HEK293 (cell line): Measurements from ENCODE around the gene C1QTNF2.

ENCODE experiments used
- CTCF ChIA-PET: fragments of 350-600 bp; formaldehyde crosslinking; extraction: SDS; loops from one replicate; lab custom pipeline; 2021; ENCODE audit warnings: antibody characterized with exemption; lab: Yijun Ruan, JAX
- POLR2A ChIA-PET: fragments of 300-600 bp; formaldehyde crosslinking; extraction: SDS; loops from one replicate; lab custom pipeline; 2020; ENCODE audit warnings: antibody characterized with exemption, inconsistent platforms; lab: Yijun Ruan, JAX
- H3K27ac ChIP-seq: fragments of 200-500 bp; sonication (Bioruptor generic); 2 replicates; pipeline ENCODE4 v1.5.1; 2014; ENCODE audit warnings: low read depth, low read length, control low read depth, inconsistent platforms; ENCODE audit errors: extremely low read depth
- H3K36me3 ChIP-seq, 2 experiments: fragments of 200-500 bp in 1 of 2; sonication (Bioruptor generic) in 1 of 2; 1 replicate in 1 of 2; 2 replicates in 1 of 2; pipeline ENCODE4 v1.5.1; 2014 to 2017; ENCODE audit warnings: inconsistent platforms in 2 of 2, low read length in 2 of 2; ENCODE audit not compliant: control insufficient read depth in 2 of 2, insufficient read depth in 1 of 2
- H3K4me1 ChIP-seq: fragments of 200-500 bp; sonication (Bioruptor generic); 2 replicates; pipeline ENCODE4 v1.5.1; 2014; ENCODE audit warnings: mild to moderate bottlenecking, low read length, inconsistent platforms; ENCODE audit not compliant: control insufficient read depth, insufficient read depth
- H3K4me3 ChIP-seq: 2 replicates; pipeline ENCODE4 v1.5.1; 2011; ENCODE audit warnings: low read depth, mild to moderate bottlenecking, control low read depth, low read length, moderate library complexity
- H3K9me3 ChIP-seq: fragments of 200-500 bp; sonication (Bioruptor generic); 2 replicates; pipeline ENCODE4 v1.5.1; 2014; ENCODE audit warnings: low read depth, low read length, inconsistent platforms; ENCODE audit not compliant: control insufficient read depth, insufficient read depth
- ATF2 ChIP-seq: fragments of 450-650 bp; formaldehyde crosslinking; IDR thresholded peaks from 2 replicates; pipeline ENCODE4 v1.5.1; 2016; ENCODE audit warnings: missing biosample characterization, missing genetic modification characterization, low read depth
- GFI1B ChIP-seq: fragments of 450-650 bp; formaldehyde crosslinking; IDR thresholded peaks from 2 replicates; pipeline ENCODE4 v1.5.1; 2016; ENCODE audit warnings: missing biosample characterization, missing genetic modification characterization
- HOXD13 ChIP-seq: sonication (generic); formaldehyde crosslinking; IDR thresholded peaks from 2 replicates; pipeline ENCODE4 v1.8.0; 2022; ENCODE audit warnings: missing genetic modification reagents, borderline replicate concordance
- KLF7 ChIP-seq: fragments of 450-650 bp; formaldehyde crosslinking; IDR thresholded peaks from 2 replicates; pipeline ENCODE4 v1.5.1; 2016; ENCODE audit warnings: missing biosample characterization, missing genetic modification characterization, borderline replicate concordance
- REPIN1 ChIP-seq: fragments of 450-650 bp; formaldehyde crosslinking; IDR thresholded peaks from 2 replicates; pipeline ENCODE4 v1.5.1; 2017; ENCODE audit warnings: missing biosample characterization, missing genetic modification characterization, low read depth
- REST ChIP-seq: fragments of 450-650 bp; formaldehyde crosslinking; IDR thresholded peaks from 2 replicates; pipeline ENCODE4 v1.5.1; 2016; ENCODE audit warnings: missing biosample characterization, missing genetic modification characterization
- SALL2 ChIP-seq: fragments of 450-650 bp; formaldehyde crosslinking; IDR thresholded peaks from 2 replicates; pipeline ENCODE4 v1.5.0; 2017; ENCODE audit warnings: missing biosample characterization, mild to moderate bottlenecking, missing genetic modification characterization, borderline replicate concordance
- SP3 ChIP-seq: fragments of 450-650 bp; formaldehyde crosslinking; IDR thresholded peaks from 2 replicates; pipeline ENCODE4 v1.5.1; 2016; ENCODE audit warnings: missing biosample characterization, missing genetic modification characterization
- WT1 ChIP-seq: fragments of 450-650 bp; formaldehyde crosslinking; IDR thresholded peaks from 2 replicates; pipeline ENCODE4 v1.5.1; 2016; ENCODE audit warnings: missing biosample characterization, missing genetic modification characterization
- YY2 ChIP-seq: fragments of 450-650 bp; formaldehyde crosslinking; IDR thresholded peaks from 2 replicates; pipeline ENCODE4 v1.5.1; 2016; ENCODE audit warnings: missing biosample characterization, missing genetic modification characterization
- ZBTB26 ChIP-seq: fragments of 450-650 bp; formaldehyde crosslinking; optimal IDR thresholded peaks from 2 replicates; pipeline ENCODE3; 2016; ENCODE audit warnings: missing biosample characterization, mild to moderate bottlenecking, missing genetic modification characterization
- ZBTB48 ChIP-seq: fragments of 450-650 bp; formaldehyde crosslinking; IDR thresholded peaks from 2 replicates; pipeline ENCODE4 v1.5.1; 2016; ENCODE audit warnings: missing biosample characterization, missing genetic modification characterization
- ZBTB6 ChIP-seq: fragments of 450-650 bp; formaldehyde crosslinking; IDR thresholded peaks from 2 replicates; pipeline ENCODE4 v1.5.1; 2017; ENCODE audit warnings: missing biosample characterization, missing genetic modification characterization
- ZNF148 ChIP-seq: fragments of 450-650 bp; formaldehyde crosslinking; IDR thresholded peaks from 2 replicates; pipeline ENCODE4 v1.5.0; 2017; ENCODE audit warnings: missing biosample characterization, missing genetic modification characterization, borderline replicate concordance
- ZNF169 ChIP-seq: fragments of 450-650 bp; formaldehyde crosslinking; IDR thresholded peaks from 2 replicates; pipeline ENCODE4 v1.5.1; 2016; ENCODE audit warnings: missing biosample characterization, missing genetic modification characterization
- ZNF24 ChIP-seq: fragments of 450-650 bp; formaldehyde crosslinking; IDR thresholded peaks from 2 replicates; pipeline ENCODE4 v1.5.1; 2016; ENCODE audit warnings: missing biosample characterization, missing genetic modification characterization
- ZNF335 ChIP-seq: fragments of 450-650 bp; formaldehyde crosslinking; conservative IDR thresholded peaks from 2 replicates; pipeline ENCODE4 v1.5.1; 2016; ENCODE audit warnings: missing biosample characterization, missing genetic modification characterization
- ZNF37A ChIP-seq: fragments of 450-650 bp; IDR thresholded peaks from 2 replicates; pipeline ENCODE4 v1.5.1; 2018; ENCODE audit warnings: missing biosample characterization, missing genetic modification characterization
- ZNF501 ChIP-seq: fragments of 450-650 bp; formaldehyde crosslinking; IDR thresholded peaks from 2 replicates; pipeline ENCODE4 v1.5.1; 2016; ENCODE audit warnings: missing biosample characterization, missing genetic modification characterization
- ZNF529 ChIP-seq: fragments of 450-650 bp; formaldehyde crosslinking; IDR thresholded peaks from 2 replicates; pipeline ENCODE4 v1.5.1; 2017; ENCODE audit warnings: missing genetic modification characterization, missing biosample characterization; ENCODE audit not compliant: insufficient replicate concordance
- ZNF600 ChIP-seq: fragments of 450-650 bp; formaldehyde crosslinking; IDR thresholded peaks from 2 replicates; pipeline ENCODE4 v1.5.1; 2016; ENCODE audit warnings: missing biosample characterization, missing genetic modification characterization
- ZNF677 ChIP-seq: fragments of 450-650 bp; IDR thresholded peaks from 2 replicates; pipeline ENCODE4 v1.5.0; 2018; ENCODE audit warnings: missing biosample characterization, mild to moderate bottlenecking, missing genetic modification characterization, moderate library complexity
- ZNF792 ChIP-seq: fragments of 450-650 bp; formaldehyde crosslinking; IDR thresholded peaks from 2 replicates; pipeline ENCODE4 v1.5.1; 2016; ENCODE audit warnings: missing biosample characterization, missing genetic modification characterization
- ZSCAN4 ChIP-seq: fragments of 450-650 bp; formaldehyde crosslinking; IDR thresholded peaks from 2 replicates; pipeline ENCODE4 v1.5.1; 2017; ENCODE audit warnings: missing biosample characterization, missing genetic modification characterization

Gene C1QTNF2

GRCh38 chr5:160385496-160385895 is 15.1 kb upstream of the C1QTNF2 start:
- no peak overlapping the region for H3K27ac ChIP-seq
- H3K36me3 ChIP-seq, result no peaks in the 10 kb centered on the region
- no peaks in the 10 kb centered on the region for H3K4me1 ChIP-seq
- ChIA-PET CTCF (no interaction called here), POLR2A (no interaction called here)
- no peaks in the 10 kb centered on the region for H3K9me3 ChIP-seq
- TF ChIP-seq ZNF501 (tag by site-specific recombination) (no peak), ZNF148 (tag by site-specific recombination) (no peak), SP3 (tag by site-specific recombination) (no peak), REST (tag by site-specific recombination) (no peak), ZBTB6 (no peak), HOXD13 (CRISPR knock-in tag) (no peak), ZNF169 (no peak), WT1 (no peak), ZNF792 (tag by site-specific recombination) (no peak), ZNF600 (tag by site-specific recombination) (no peak), SALL2 (tag by site-specific recombination) (no peak), KLF7 (no peak), REPIN1 (no peak), ZNF24 (tag by site-specific recombination) (no peak), YY2 (tag by site-specific recombination) (no peak), ZNF37A (tag by site-specific recombination) (no peak)
- H3K4me3 ChIP-seq, result no peak overlapping the region

GRCh38 chr5:160384681-160385080 is 14.3 kb upstream of the C1QTNF2 start:
- H3K27ac ChIP-seq, result no peak overlapping the region
- CTCF ChIA-PET, result no interaction called here
- no peaks in the 10 kb centered on the region for H3K4me1 ChIP-seq
- no peak overlapping the region for H3K4me3 ChIP-seq
- POLR2A ChIA-PET, result no interaction called here
- TF ChIP-seq ATF2 (tag by site-specific recombination) (no peak), ZNF335 (no peak), ZSCAN4 (tag by site-specific recombination) (no peak), ZNF677 (tag by site-specific recombination) (no peak), ZBTB26 (tag by site-specific recombination) (no peak), GFI1B (tag by site-specific recombination) (no peak), ZNF529 (no peak), ZBTB48 (tag by site-specific recombination) (no peak)
- H3K36me3 ChIP-seq, result no peaks in the 10 kb centered on the region
- no peaks in the 10 kb centered on the region for H3K9me3 ChIP-seq
